ENCODE data around the gene DNAH10. TPM values are rescaled to one million over a fixed set of nuclear protein-coding genes. Genes with fewer than 3 reads are reported as not detected.
A peak's percentile ranks its signal among the peaks of the same experiment; 100 is the strongest.

Gene DNAH10
- total and polyA plus RNA-seq, 4 donors: 4.5 to 18.1 (median 11.4) TPM

- no peak for DNase-seq (ENCODE audit: low read depth in 4 of 6, low spot score in 6 of 6)
- 82% methylated on average over 16 of the region's 16 CpGs for WGBS (ENCODE audit: insufficient coverage)
- Histone ChIP-seq H3K4me3 (ENCODE audit: low read depth, low read length) (no peak overlapping the region), H3K4me1 (ENCODE audit: control insufficient read depth, insufficient read depth, low read length) (peaks cover 14% of the 10 kb centered on the region), H3K36me3 (ENCODE audit: control insufficient read depth, insufficient read depth, low read length) (peaks cover 92% of the 10 kb centered on the region), H3K27ac (ENCODE audit: low read depth, low read length) (no peak overlapping the region), H3K27me3 (ENCODE audit: control insufficient read depth, insufficient read depth, low read length) (no peaks in the 10 kb centered on the region), H3K9me3 (ENCODE audit: control insufficient read depth, insufficient read depth, low read length) (no peaks in the 10 kb centered on the region)
Observed at GRCh38 chr12:123938679-123939480, 176.8 kb downstream of the DNAH10 start.

GRCh38 chr12:123939716-123940626 is 177.9 kb downstream of the DNAH10 start:
- H3K4me1 ChIP-seq (ENCODE audit: control insufficient read depth, insufficient read depth, low read length): peaks cover 13% of the 10 kb centered on the region
- 93% methylated on average over 16 of the region's 16 CpGs for WGBS (ENCODE audit: insufficient coverage)
- no peak for DNase-seq (ENCODE audit: low read depth in 4 of 6, low spot score in 6 of 6)
- no peak overlapping the region for H3K4me3 ChIP-seq (ENCODE audit: low read depth, low read length)
- no peak overlapping the region for H3K27ac ChIP-seq (ENCODE audit: low read depth, low read length)
- peaks cover 87% of the 10 kb centered on the region for H3K36me3 ChIP-seq (ENCODE audit: control insufficient read depth, insufficient read depth, low read length)
- no peaks in the 10 kb centered on the region for H3K27me3 ChIP-seq (ENCODE audit: control insufficient read depth, insufficient read depth, low read length)
- H3K9me3 ChIP-seq (ENCODE audit: control insufficient read depth, insufficient read depth, low read length): no peaks in the 10 kb centered on the region

- no peaks in the 10 kb centered on the region for H3K27me3 ChIP-seq (ENCODE audit: control insufficient read depth, insufficient read depth, low read length)
Observed at GRCh38 chr12:123940627-123940966, 178.5 kb downstream of the DNAH10 start.

GRCh38 chr12:123941000-123941399 is 178.9 kb downstream of the DNAH10 start:
- Histone ChIP-seq H3K4me3 (ENCODE audit: low read depth, low read length) (no peak overlapping the region), H3K36me3 (ENCODE audit: control insufficient read depth, insufficient read depth, low read length) (peaks cover 87% of the 10 kb centered on the region), H3K4me1 (ENCODE audit: control insufficient read depth, insufficient read depth, low read length) (peaks cover 22% of the 10 kb centered on the region), H3K9me3 (ENCODE audit: control insufficient read depth, insufficient read depth, low read length) (no peaks in the 10 kb centered on the region), H3K27me3 (ENCODE audit: control insufficient read depth, insufficient read depth, low read length) (no peaks in the 10 kb centered on the region), H3K27ac (ENCODE audit: low read depth, low read length) (no peak overlapping the region)
- WGBS (ENCODE audit: insufficient coverage): 95% methylated on average over 6 of the region's 9 CpGs
- no peak for DNase-seq (ENCODE audit: low read depth in 4 of 6, low spot score in 6 of 6)

More at GRCh38 chr12:123940627-123940966, 178.5 kb downstream of the DNAH10 start:
- Histone ChIP-seq H3K27ac (ENCODE audit: low read depth, low read length) (no peak overlapping the region), H3K9me3 (ENCODE audit: control insufficient read depth, insufficient read depth, low read length) (no peaks in the 10 kb centered on the region), H3K4me1 (ENCODE audit: control insufficient read depth, insufficient read depth, low read length) (peaks cover 18% of the 10 kb centered on the region), H3K36me3 (ENCODE audit: control insufficient read depth, insufficient read depth, low read length) (peaks cover 88% of the 10 kb centered on the region), H3K4me3 (ENCODE audit: low read depth, low read length) (no peak overlapping the region)
- DNase-seq (ENCODE audit: low read depth in 4 of 6, low spot score in 6 of 6): no peak
- 94% methylated on average over 6 of the region's 9 CpGs for WGBS (ENCODE audit: insufficient coverage)

- 95% methylated on average over 11 of the region's 13 CpGs for WGBS (ENCODE audit: insufficient coverage)
- H3K9me3 ChIP-seq (ENCODE audit: control insufficient read depth, insufficient read depth, low read length): no peaks in the 10 kb centered on the region
- no peak overlapping the region for H3K27ac ChIP-seq (ENCODE audit: low read depth, low read length)
- peaks cover 29% of the 10 kb centered on the region for H3K4me1 ChIP-seq (ENCODE audit: control insufficient read depth, insufficient read depth, low read length)
- H3K27me3 ChIP-seq (ENCODE audit: control insufficient read depth, insufficient read depth, low read length): no peaks in the 10 kb centered on the region
- no peak overlapping the region for H3K4me3 ChIP-seq (ENCODE audit: low read depth, low read length)
- no peak for DNase-seq (ENCODE audit: low read depth in 4 of 6, low spot score in 6 of 6)
- H3K36me3 ChIP-seq (ENCODE audit: control insufficient read depth, insufficient read depth, low read length): peaks cover 82% of the 10 kb centered on the region
Observed at GRCh38 chr12:123941624-123942237, 179.6 kb downstream of the DNAH10 start.

GRCh38 chr12:123942238-123942653 is 180.1 kb downstream of the DNAH10 start:
- DNase-seq (ENCODE audit: low read depth in 4 of 6, low spot score in 6 of 6): no peak

GRCh38 chr12:123942911-123943648 is 181.0 kb downstream of the DNAH10 start:
- Histone ChIP-seq H3K27me3 (ENCODE audit: control insufficient read depth, insufficient read depth, low read length) (no peaks in the 10 kb centered on the region), H3K4me1 (ENCODE audit: control insufficient read depth, insufficient read depth, low read length) (peaks cover 34% of the 10 kb centered on the region), H3K27ac (ENCODE audit: low read depth, low read length) (no peak overlapping the region), H3K9me3 (ENCODE audit: control insufficient read depth, insufficient read depth, low read length) (no peaks in the 10 kb centered on the region), H3K4me3 (ENCODE audit: low read depth, low read length) (no peak overlapping the region), H3K36me3 (ENCODE audit: control insufficient read depth, insufficient read depth, low read length) (peaks cover 73% of the 10 kb centered on the region)
- 91% methylated on average over 16 of the region's 16 CpGs for WGBS (ENCODE audit: insufficient coverage)
- DNase-seq (ENCODE audit: low read depth in 4 of 6, low spot score in 6 of 6): no peak

More at GRCh38 chr12:123942238-123942653, 180.1 kb downstream of the DNAH10 start:
- peaks cover 79% of the 10 kb centered on the region for H3K36me3 ChIP-seq (ENCODE audit: control insufficient read depth, insufficient read depth, low read length)
- no peaks in the 10 kb centered on the region for H3K27me3 ChIP-seq (ENCODE audit: control insufficient read depth, insufficient read depth, low read length)
- H3K4me3 ChIP-seq (ENCODE audit: low read depth, low read length): no peak overlapping the region
- no peak overlapping the region for H3K27ac ChIP-seq (ENCODE audit: low read depth, low read length)
- 86% methylated on average over 7 of the region's 10 CpGs for WGBS (ENCODE audit: insufficient coverage)
- peaks cover 29% of the 10 kb centered on the region for H3K4me1 ChIP-seq (ENCODE audit: control insufficient read depth, insufficient read depth, low read length)
- H3K9me3 ChIP-seq (ENCODE audit: control insufficient read depth, insufficient read depth, low read length): no peaks in the 10 kb centered on the region

GRCh38 chr12:123943816-123944215 is 181.7 kb downstream of the DNAH10 start:
- Histone ChIP-seq H3K27me3 (ENCODE audit: control insufficient read depth, insufficient read depth, low read length) (no peaks in the 10 kb centered on the region), H3K9me3 (ENCODE audit: control insufficient read depth, insufficient read depth, low read length) (no peaks in the 10 kb centered on the region), H3K4me1 (ENCODE audit: control insufficient read depth, insufficient read depth, low read length) (peaks cover 40% of the 10 kb centered on the region), H3K4me3 (ENCODE audit: low read depth, low read length) (no peak overlapping the region), H3K36me3 (ENCODE audit: control insufficient read depth, insufficient read depth, low read length) (peaks cover 65% of the 10 kb centered on the region), H3K27ac (ENCODE audit: low read depth, low read length) (no peak overlapping the region)
- no CpG with 5 or more reads among the region's 5 CpGs for WGBS (ENCODE audit: insufficient coverage)
- DNase-seq (ENCODE audit: low read depth in 4 of 6, low spot score in 6 of 6): peak in 2 of 6 donors; percentile 48 to 90

GRCh38 chr12:123944696-123945095 is 182.6 kb downstream of the DNAH10 start:
- Histone ChIP-seq H3K4me1 (ENCODE audit: control insufficient read depth, insufficient read depth, low read length) (peaks cover 49% of the 10 kb centered on the region), H3K36me3 (ENCODE audit: control insufficient read depth, insufficient read depth, low read length) (peaks cover 58% of the 10 kb centered on the region), H3K4me3 (ENCODE audit: low read depth, low read length) (no peak overlapping the region), H3K27me3 (ENCODE audit: control insufficient read depth, insufficient read depth, low read length) (no peaks in the 10 kb centered on the region), H3K27ac (ENCODE audit: low read depth, low read length) (no peak overlapping the region), H3K9me3 (ENCODE audit: control insufficient read depth, insufficient read depth, low read length) (no peaks in the 10 kb centered on the region)
- no peak for DNase-seq (ENCODE audit: low read depth in 4 of 6, low spot score in 6 of 6)
- WGBS (ENCODE audit: insufficient coverage): 69% methylated on average over 7 of the region's 10 CpGs
